HFFc6 (cell line): ENCODE measurements around the gene CREB3L2. TPM values are rescaled to one million over a fixed set of nuclear protein-coding genes. Genes with fewer than 3 reads are reported as not detected.

ENCODE experiments used
- DNase-seq: peaks from one replicate; pipeline ENCODE4 v3.0.0-alpha.2; 2018
- H3K27ac Mint-ChIP-seq: 2 replicates; pipeline ENCODE4 v1.8.0; 2020; ENCODE audit warnings: mild to moderate bottlenecking, mixed read lengths
- H3K27me3 Mint-ChIP-seq: 2 replicates; pipeline ENCODE4 v1.8.0; 2021; ENCODE audit warnings: mild to moderate bottlenecking, moderate library complexity, mixed read lengths; ENCODE audit not compliant: insufficient read depth
- H3K36me3 Mint-ChIP-seq: 2 replicates; pipeline ENCODE4 v1.8.0; 2021; ENCODE audit warnings: low read depth, mixed read lengths
- H3K4me1 Mint-ChIP-seq: 2 replicates; pipeline ENCODE4 v1.8.0; 2020; ENCODE audit warnings: low read depth, mixed read lengths
- H3K4me3 Mint-ChIP-seq: 2 replicates; pipeline ENCODE4 v1.8.0; 2020; ENCODE audit warnings: mild to moderate bottlenecking, moderate library complexity, mixed read lengths
- H3K9me3 Mint-ChIP-seq: 2 replicates; pipeline ENCODE4 v1.8.0; 2020; ENCODE audit warnings: mild to moderate bottlenecking, mixed read lengths
- CTCF ChIP-seq: fragments of 200-600 bp; sonication (generic); IDR thresholded peaks from 2 replicates; pipeline ENCODE4 v1.5.0; 2021; ENCODE audit warnings: antibody characterized with exemption, mild to moderate bottlenecking
- total RNA-seq, 6 experiments: library from RNA; stranded (reverse); fragmentation: NEBNext Ultra II Directional; extraction: Animal tissue kit (Norgen Biotek cat#: 25700); gene quantifications; 2 replicates in 1 of 6; 3 replicates in 5 of 6; pipeline ENCODE4 v1.2.3, GENCODE V29; 2021

CREB3L2 gene
- total RNA-seq, 6 experiments from 2014 or later = 112 to 139 (median 123) TPM

GRCh38 chr7:137998250-137998649, 3.6 kb downstream of the CREB3L2 start:
- Mint-ChIP-seq H3K9me3 (no peaks in the 10 kb centered on the region), H3K27ac (peak overlapping the region; percentile 97), H3K4me1 (peaks cover 52% of the 10 kb centered on the region), H3K27me3 (peaks cover 18% of the 10 kb centered on the region), H3K4me3 (peak overlapping the region; percentile 97), H3K36me3 (peaks cover 43% of the 10 kb centered on the region)
- DNase-seq = no peak
- TF ChIP-seq CTCF = no peak

GRCh38 chr7:137996871-137997270, 5.0 kb downstream of the CREB3L2 start:
- Mint-ChIP-seq H3K27ac (peak overlapping the region; percentile 87), H3K4me3 (peak overlapping the region; percentile 73), H3K27me3 (peaks cover 14% of the 10 kb centered on the region), H3K36me3 (peaks cover 48% of the 10 kb centered on the region), H3K4me1 (peaks cover 45% of the 10 kb centered on the region), H3K9me3 (no peaks in the 10 kb centered on the region)
- no peak for TF ChIP-seq CTCF
- no peak for DNase-seq

GRCh38 chr7:137996386-137996851, 5.5 kb downstream of the CREB3L2 start:
- peaks cover 45% of the 10 kb centered on the region for H3K4me1 Mint-ChIP-seq

GRCh38 chr7:137994216-137994615, 7.7 kb downstream of the CREB3L2 start:
- Mint-ChIP-seq H3K36me3 (peaks cover 32% of the 10 kb centered on the region), H3K27ac (no peak overlapping the region), H3K4me3 (no peak overlapping the region), H3K4me1 (peaks cover 35% of the 10 kb centered on the region), H3K27me3 (peaks cover 6% of the 10 kb centered on the region), H3K9me3 (no peaks in the 10 kb centered on the region)
- DNase-seq = no peak
- TF ChIP-seq CTCF = no peak

More at GRCh38 chr7:137996386-137996851, 5.5 kb downstream of the CREB3L2 start:
- peaks cover 11% of the 10 kb centered on the region for H3K27me3 Mint-ChIP-seq
- no peak for TF ChIP-seq CTCF
- peaks cover 45% of the 10 kb centered on the region for H3K36me3 Mint-ChIP-seq
- DNase-seq = no peak
- H3K4me3 Mint-ChIP-seq = peak overlapping the region; percentile 73
- H3K9me3 Mint-ChIP-seq = no peaks in the 10 kb centered on the region
- peak overlapping the region; percentile 87 for H3K27ac Mint-ChIP-seq

- no peak for TF ChIP-seq CTCF
- Mint-ChIP-seq H3K9me3 (no peaks in the 10 kb centered on the region), H3K4me1 (peaks cover 26% of the 10 kb centered on the region), H3K27me3 (peaks cover 6% of the 10 kb centered on the region), H3K36me3 (peaks cover 24% of the 10 kb centered on the region), H3K4me3 (no peak overlapping the region; the same call in 1 of the 2 replicates), H3K27ac (no peak overlapping the region)
- DNase-seq = no peak
These were observed 8.5 kb downstream of the CREB3L2 start for GRCh38 chr7:137993395-137993743.
